ENCODE measurements around the gene FZD4.
"Not testable (repeated sequence)": the region's sequence is repeated elsewhere in the genome, so short reads cannot be mapped to it uniquely, and the experiment has no call there.

Gene FZD4

DNA sequence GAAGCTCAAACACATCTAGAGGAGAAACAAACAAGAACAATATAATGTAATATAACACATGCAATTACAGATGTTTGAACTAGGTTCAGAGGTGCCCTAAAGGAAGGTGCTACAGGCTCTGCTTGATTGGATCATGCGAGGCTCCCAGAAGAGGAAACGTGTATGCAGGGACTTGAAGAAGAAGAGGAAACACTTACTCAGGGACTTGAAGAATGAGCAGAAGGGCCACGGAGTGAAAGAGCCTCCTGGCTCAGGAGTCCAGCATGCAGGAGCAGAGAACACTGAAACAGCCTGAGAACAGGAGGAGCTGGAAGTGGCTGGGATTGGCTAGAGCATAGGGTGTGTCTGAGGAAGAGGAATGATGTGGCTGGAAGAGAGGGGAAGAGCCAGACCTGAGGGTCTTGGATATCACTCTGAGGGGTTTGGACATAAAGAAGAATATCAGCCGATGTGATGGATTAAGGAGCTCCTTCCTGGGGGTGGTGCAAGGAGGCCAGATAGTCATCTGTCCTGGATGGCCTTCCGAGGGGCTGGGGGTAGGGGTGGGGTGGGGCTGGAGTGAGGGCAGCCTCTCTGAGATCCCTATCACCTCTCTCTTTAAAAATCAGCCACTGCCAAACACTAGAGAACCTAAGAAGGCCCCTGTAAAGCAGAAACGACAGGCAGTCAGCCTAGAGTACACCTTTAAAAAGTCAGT is 16.8 kb downstream of the FZD4 start:
- DNase-seq (ENCODE audit: low read depth, low spot score), result no peak

DNA sequence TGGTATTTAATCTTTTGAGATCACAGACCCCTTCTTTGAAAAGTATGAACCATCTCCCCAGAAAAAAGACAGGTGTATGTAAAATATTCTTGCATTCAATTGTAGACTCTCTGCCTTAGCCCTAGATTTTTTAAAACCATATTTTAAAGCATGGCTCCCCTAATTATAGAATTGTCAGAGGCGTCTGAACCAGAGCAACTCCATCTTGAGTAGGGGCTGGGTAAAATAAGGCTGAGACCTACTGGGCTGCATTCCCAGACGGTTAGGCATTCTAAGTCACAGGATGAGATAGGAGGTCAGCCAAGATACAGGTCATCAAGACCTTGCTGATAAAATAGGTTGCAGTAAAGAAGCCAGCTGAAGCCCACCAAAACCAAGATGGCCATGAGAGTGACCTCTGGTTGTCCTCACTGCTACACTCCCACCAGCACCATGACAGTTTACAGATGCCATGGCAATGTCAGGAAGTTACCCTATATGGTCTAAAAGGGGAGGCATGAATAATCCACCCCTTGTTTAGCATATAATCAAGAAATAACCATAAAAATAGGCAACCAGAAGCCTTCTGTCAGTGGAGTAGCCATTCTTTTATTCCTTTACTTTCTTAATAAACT is 17.9 kb downstream of the FZD4 start:
- DNase-seq (ENCODE audit: low read depth, low spot score), result not testable (repeated sequence)

DNA sequence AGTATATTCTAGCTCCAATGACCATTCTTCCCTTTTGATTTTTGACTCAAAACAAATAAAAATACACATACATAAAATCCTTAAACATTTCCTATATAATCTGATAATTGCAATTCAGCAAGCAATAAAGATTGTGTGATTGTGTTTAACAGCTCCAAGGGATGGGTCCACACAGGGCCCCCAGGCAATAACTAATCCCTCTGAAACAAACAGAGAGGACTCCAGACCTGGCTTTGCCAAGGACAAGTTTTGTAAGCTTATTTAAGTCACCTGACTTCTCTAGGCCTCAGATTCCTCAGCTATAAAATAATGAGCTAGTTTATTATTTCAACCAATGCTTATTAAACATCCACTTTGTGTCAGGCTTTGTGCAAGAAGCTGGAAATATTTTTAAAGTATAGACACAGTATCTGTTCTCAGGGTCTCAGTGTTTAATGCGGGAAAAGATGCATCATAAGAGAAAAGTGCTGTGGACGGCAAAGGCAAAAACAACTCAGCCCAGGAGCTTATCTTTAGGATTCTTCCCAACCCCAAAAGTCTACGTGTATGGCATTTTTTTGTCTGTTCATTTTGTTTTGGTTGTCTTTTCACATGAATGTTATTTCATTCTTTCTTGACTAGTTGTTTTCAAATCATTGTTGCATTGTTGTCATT is 20.1 kb downstream of the FZD4 start:
- DNase-seq (ENCODE audit: low read depth, low spot score), result no peak

DNA sequence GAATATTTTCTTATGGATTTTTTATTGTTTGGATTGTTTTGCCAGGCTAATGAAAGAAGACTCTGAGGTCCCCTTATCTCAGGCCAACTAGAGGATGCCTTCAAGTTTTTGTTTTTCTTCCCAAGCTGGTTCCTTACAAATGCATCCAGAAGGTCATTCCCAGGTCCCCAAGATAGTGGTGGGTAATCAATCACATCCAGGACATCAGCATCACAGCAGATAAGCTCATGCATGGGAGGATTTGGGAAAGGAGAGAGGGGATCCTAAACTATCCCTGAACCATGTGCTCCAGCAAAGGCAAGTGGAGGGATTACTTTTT is 20.7 kb downstream of the FZD4 start:
- no peak for DNase-seq (ENCODE audit: low read depth, low spot score)

DNA sequence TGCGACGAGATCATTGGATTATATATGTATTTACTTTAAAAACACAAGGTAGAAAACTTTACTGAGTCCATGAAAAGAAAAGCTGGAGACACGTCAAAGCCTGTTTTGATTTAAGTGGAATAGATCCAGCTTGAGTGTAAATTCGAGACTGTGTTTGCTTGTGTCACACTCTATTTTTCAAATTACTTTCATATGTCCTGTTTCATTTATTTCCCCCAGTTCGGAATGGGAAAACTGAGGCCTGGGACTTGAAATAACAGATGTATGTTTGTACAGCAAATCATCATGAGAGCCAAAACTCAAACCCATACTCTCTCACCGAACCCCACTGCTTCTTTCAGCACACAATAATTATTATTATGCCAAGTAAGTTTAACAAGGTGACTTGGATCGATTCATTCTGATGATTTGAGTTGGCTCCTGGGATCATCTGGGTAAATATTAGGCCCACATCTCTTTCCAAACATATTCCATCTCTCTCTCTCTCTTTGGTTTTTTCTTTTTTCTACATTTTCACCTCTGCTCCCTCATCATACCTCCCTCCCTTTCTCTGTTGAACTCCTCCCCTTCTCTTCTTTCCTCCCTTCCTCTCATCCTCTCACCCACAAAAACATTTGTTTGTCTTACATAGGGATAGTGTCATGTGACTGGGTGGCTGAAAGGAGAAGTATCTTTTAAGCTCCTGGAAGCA is 21.2 kb downstream of the FZD4 start:
- no peak for DNase-seq (ENCODE audit: low read depth, low spot score)

DNA sequence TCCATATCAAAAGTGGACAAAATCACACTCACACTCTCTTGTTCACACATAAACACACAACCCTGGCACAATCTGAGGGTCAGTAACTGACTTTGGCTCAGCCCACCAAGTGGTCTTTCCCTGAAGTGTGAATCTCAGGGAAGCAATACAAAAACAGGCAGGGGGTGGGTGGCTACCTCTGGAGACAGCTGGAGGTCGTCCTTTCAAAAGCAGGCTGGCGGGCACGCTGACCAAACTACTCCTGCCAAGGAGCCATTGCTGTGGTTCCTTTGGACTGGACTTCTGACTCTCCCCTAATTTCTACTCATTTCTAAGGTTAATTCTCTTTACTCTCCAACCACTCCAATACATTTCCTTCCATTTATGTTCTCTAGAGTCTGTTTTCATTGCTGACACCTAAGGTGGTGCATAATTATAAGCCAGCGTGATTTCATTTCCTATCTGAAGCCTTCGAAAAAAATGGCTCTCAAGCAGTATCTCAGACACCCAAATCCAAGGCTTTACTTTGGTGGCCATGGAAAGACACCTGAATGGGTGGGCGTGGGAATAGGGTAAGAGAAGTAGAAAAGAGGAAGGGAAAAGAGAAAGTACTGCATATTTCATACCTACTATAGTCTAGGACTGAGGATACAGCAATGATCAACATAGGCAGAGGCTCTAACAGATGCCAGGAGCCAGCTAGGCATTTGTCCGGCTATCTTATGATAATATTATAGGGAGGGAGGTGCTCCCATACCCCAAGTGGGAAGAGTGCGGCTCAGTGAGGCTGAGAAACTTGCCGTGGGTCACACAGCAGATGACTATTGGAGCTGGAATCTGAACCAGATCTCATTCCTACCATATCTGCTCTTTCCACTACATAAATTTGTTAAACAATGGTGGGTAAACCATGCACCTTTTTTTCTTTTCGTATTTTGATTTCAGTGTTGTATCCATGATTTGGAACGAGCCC is 22.0 kb downstream of the FZD4 start:
- DNase-seq (ENCODE audit: low read depth, low spot score), result no peak

DNA sequence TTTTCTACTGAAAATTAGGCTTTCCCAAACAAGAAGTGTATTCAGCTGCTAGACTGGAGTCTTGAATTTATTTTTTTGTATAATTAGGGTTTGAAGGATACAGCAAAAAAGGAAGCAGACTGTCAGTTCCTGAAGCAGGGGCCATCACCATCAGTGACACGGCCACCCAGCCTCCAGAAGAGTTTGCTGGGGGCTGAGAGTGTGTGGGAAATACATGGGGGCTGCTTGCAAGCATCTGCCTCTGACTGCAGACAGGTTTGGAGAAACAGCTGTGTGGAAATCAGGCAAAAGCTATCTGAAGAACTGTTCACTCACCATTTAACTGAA is 23.0 kb downstream of the FZD4 start:
- DNase-seq (ENCODE audit: low read depth, low spot score), result no peak

DNA sequence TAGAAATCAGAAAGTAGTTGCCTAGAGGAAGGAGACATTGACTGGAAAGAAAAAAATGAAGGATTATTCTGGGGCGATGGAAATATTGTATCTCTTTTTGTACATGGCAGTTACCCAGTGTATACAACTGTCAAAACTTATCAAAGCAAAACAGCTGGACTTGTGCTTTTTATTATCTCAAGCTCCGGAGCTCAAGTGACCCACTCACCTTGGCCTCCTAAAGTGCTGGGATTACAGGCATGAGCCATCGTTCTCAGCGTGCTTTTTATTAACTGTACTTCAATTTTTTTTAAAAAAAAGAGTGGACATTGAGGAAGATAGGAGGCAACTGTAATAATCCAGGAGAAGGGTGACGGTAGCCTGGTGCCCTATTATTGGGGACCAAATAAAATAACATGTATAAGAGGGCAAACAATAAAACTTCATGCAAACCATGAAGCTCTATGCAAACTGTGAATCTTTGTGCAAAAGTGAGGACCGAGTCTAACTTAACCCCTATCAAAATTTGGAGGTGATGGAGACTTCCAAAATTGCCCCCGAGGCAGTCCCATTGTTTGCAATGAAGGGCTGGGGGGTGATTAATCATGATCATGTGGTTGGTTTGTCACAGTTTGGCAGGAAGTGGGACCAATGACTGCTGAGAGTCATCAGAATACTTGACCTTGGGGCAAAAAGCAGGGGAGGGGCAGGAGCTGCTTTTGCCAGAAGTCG is 23.5 kb downstream of the FZD4 start:
- no peak for DNase-seq (ENCODE audit: low read depth, low spot score)

DNA sequence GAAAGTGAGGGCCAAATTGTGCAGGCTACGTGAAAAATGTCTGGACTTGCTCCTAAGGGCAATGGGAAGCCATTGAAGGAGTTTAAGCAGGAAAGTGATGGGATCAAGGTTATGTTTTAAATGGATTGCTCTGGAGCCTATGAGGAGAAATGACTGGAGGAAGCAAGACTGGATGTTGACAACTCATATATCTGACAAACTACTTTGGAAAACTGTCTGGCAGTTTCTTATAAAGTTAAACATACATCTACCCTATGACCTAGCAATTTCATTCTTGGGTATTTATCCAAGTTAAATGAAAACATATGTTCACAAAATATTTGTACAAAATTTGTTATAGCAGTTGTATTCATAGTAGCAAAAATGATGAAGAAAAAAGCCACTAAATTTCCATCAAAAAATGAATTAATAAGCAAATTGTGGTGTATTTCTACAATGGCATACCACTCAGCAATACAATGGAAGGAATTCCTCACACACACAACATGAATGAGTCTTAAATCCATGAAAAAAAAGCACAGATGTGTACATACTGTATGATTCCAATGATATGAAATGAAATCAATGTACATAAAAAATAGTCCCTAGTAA is 24.1 kb downstream of the FZD4 start:
- no peak for DNase-seq (ENCODE audit: low read depth, low spot score)

DNA sequence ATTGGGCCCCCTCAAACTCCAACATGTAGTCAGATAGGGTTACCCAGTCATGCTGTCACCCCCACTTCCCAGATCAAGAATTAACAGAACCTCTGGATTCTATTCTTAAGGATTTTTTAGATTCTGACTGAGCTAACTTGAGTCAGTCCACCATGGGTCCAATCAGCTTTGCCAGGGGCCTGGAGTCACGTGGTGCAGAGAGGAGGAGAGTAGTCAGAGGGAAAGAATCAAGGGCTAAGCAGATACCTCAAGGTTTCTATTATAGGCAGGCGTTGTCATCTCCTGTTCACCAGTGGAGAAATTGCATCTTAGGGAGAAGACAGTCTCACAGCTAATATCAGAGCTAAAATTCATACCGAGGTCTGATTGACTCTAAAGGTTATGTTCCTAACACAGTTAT is 28.2 kb downstream of the FZD4 start:
- no peak for DNase-seq (ENCODE audit: low read depth, low spot score)

DNA sequence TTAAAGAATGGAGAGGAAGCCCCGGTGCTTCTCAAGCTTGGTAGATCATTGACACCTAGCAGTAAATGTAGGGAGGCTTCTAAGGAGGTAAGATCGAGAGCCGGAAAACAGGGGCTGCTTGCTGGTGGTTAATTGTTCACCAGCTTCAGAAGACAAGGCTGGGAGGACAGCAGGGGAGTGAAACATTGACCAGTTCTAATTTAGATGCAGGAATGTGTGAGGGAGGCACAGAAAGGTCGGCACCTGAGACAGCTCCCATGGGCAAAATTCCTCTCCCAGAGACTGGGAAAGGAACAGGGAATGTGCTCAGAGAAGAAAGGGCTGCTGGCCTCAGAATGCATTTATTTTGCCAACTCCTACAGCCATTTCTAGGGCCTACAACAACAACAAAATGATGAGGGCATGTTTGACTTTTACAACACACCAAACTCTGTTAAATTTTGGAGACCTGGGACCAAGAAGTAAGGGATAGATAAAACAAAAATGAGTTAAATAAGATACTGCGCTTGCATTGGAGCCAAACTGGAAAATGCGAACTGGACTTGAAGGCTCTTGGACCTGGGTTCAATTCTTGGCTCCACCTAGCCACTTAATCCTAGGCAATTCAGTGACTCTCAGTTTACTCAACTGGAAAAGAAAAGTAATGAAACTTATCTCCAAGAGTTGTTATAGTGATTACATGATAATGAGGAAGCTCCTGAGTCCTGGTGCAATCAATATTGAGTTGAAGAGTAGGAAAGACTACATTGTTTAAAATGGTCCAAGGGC is 31.0 kb downstream of the FZD4 start:
- DNase-seq (ENCODE audit: low read depth, low spot score), result no peak

DNA sequence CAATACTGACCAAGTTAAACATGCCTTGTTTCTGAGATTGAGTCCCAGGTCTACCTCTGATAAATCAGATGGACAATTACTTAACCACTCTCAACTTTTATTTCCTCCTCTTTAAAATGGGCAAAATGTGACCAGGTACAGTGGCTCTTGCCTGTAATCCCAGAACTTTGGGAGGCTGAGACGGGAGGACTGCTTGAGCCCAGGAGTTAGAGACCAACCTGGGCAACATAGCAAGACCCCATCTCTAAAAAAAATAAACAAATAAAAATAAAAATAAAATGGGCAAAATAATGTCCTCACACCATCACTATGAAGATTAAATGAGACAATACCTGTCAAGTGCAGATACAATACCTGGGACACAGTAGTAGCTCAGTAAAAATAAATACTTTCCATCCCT is 33.0 kb downstream of the FZD4 start:
- no peak for DNase-seq (ENCODE audit: low read depth, low spot score)

DNA sequence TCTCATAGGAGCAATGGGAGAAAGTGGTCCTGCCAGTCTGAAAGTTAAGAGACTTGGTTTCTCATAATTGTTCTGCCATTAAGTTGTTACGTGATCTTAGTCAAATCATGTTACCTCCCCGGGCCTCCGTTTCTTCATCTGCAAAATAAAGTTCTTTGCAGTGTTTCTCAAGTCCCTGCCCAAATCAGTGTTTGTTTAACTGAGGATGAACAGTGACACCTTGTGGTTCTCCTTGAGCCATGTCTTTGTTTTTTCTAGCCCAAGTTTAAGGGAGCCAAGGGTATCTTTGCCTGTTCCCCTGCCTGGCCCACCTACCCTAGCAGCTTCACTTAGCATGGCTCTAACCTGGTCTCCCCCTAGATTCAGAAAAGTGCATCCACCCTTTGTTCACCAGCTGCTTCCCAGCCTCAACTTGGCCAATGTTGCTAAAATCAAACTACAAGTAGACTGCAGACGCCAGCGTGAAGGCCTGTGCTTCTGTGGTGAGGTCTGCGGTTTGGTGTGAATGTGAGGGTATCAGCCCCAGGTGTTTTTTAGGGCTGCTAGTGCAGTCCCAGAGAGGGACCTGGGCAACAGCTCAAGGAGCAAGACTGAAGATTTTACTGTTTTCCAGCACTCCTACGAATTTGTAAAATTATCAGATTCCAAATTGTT is 35.5 kb downstream of the FZD4 start:
- no peak for DNase-seq (ENCODE audit: low read depth, low spot score)

DNA sequence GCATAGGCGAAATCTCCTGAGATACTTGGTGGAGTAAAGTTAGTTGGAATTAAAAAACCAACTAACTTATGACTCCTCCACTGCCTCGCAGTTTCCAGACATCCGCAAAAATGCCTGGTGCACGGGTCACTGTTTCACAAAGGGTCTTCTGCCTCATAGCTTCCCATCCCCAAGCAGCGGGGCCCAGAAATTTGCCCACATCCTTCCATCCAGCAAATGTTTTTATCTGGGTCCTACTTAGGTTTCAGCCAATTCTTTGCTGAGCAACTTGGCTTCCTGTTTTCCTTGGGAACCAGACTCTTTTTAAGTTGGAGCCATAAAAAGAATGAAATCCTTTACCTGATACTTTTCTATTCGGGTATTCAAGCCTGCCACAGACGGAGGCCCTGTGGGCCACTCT is 36.2 kb downstream of the FZD4 start:
- no peak for DNase-seq (ENCODE audit: low read depth, low spot score)

DNA sequence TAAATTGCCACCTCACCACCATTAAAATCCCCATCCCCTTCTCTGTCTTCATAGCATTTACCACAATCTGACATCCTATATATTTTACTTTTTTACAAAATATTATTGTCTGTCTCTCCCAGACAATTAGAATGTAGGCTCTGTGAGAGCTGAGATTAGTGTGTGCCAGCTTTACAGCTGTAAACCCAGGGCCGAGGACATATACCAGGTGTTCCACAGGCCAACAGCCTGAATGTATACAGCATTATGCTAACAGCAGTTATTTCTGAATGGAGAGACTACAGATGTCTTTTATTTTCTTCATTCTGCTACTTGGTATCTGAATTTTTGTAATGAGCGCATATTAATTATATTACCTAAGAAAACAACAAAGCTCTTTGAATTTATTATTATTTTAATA is 36.7 kb downstream of the FZD4 start:
- no peak for DNase-seq (ENCODE audit: low read depth, low spot score)

DNA sequence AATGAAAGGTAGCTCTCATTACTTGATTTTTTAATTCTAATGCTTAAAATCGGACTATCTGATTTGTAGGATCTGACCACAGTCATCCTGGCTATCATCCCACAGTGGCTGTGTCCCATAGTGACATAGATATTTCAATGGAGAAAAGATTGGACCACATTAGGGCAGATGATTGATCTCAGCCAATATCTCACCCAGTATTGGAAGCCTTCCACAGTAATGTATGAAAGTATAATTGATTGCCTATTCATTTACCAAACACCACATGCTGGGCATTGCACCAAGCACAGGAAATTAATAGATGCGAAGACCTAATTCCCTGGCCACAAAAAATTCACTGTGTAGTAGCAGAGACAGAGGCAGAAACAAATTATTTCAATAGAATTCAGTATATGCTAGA is 37.6 kb downstream of the FZD4 start:
- DNase-seq (ENCODE audit: low read depth, low spot score), result no peak

DNA sequence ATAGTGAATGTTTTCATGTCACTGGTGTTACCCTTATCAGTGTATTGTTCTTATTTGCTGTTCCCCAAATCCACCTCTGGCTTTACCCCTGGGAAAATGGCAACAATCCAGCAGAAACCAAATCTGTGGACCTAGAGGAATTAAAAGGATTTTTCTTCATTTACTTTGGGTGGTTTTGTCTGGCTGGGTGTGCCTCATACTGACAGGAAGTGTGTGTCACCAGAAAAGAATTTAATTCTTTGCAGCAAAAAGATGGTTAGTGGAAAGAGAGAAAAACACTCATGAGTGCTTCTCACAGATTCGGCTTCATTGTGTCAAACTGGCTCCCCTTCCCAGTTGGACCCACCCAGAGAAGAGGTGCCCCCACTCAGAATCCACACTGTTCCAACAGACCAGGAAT is 38.9 kb downstream of the FZD4 start:
- no peak for DNase-seq (ENCODE audit: low read depth, low spot score)

DNA sequence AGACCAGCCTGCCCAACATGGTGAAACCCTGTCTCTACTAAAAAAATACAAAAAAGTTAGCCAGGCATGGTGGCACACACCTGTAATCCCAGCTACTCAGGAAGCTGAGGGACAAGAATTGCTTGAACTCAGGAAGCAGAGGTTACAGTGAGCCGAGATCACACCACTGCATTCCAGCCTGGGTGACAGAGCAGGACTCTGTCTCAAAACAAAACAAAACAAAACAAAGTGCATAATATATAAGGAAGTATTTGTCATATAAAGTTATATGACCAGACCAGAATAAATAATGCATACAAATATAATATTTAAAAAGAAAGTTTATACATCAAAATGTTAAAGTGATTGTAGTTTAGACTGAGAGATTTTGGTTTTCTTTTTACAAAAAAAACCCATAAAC is 39.3 kb downstream of the FZD4 start:
- not testable (repeated sequence) for DNase-seq (ENCODE audit: low read depth, low spot score)

DNA sequence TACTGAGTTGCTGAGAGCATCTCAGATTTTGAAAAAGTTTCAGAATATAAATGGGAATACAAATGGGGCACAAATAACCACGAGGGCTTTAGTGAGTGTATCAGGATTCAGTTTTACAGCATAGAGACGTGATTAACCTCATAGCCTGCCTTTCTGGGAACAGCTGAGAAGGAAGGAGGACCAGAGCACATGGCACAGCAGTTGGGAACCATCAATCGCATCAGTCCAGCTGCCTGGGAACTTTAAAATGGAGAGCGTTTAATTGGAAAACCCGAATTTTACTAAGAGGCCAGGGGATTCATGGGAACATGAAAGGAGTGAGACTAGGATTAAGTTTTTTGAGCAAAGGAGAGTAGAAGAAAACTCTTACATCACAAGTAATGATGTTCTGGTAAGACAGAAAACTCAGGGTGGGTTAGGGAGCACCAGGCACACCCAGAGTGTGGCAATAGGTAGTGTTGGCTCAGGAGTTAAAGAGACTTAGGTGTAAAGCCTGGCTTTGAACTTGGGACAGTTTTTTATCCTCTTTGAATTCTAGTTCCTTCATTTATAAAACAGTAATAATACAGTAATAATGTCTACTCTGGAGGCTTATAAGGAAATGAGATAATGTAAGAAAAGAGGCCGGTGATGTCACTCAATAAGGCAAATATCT is 40.2 kb downstream of the FZD4 start:
- DNase-seq (ENCODE audit: low read depth, low spot score), result no peak

All from activated naive CD8-positive, alpha-beta T cell treated with anti-CD3 and anti-CD28 coated beads, Interleukin-2, amount 50 U/mL, for 16 hours (primary cell).